ENCODE results near the gene IFNL1. TPM values are rescaled to one million over a fixed set of nuclear protein-coding genes. Genes with fewer than 3 reads are reported as not detected.

Gene IFNL1
- total RNA-seq, 4 donors from 2014 or later, result not detected

- Histone ChIP-seq H3K27ac (no peak overlapping the region), H3K36me3 (no peaks in the 10 kb centered on the region), H3K4me1 (no peaks in the 10 kb centered on the region), H3K9me3 (no peaks in the 10 kb centered on the region), H3K27me3 (peaks cover 13% of the 10 kb centered on the region), H3K4me3 (no peak overlapping the region)
- WGBS, 2 donors (ENCODE audit: low coverage in 1 of 2), result 66 to 100% methylated on average over 1 to 17 of the region's 17 CpGs
- DNase-seq, result peak; percentile 46
- in situ Hi-C loops (cut with MboI; ENCODE audit: low pct_ligation_motif_present in 1 of 4, low pct_unique_long_range_greater_than_20kb in 1 of 4, low sequenced_read_pairs in 3 of 4) (no loop called here), intact Hi-C loops (cut with DNase I; ENCODE audit: low total_unique reads) (no loop called here)
- TF ChIP-seq POLR2AphosphoS5 (IDR thresholded peaks at IDR 0.05) (no peak), EP300 (IDR thresholded peaks at IDR 0.05; ENCODE audit: low read depth) (no peak)
These were observed 1.9 kb downstream of the IFNL1 start for GRCh38 chr19:39297931-39298634.

GRCh38 chr19:39299404-39299803, 3.2 kb downstream of the IFNL1 start:
- intact Hi-C loops (cut with DNase I; ENCODE audit: low total_unique reads), result no loop called here
- in situ Hi-C loops (cut with MboI; ENCODE audit: low pct_ligation_motif_present in 1 of 4, low pct_unique_long_range_greater_than_20kb in 1 of 4, low sequenced_read_pairs in 3 of 4), result no loop called here

GRCh38 chr19:39299832-39300231, 3.6 kb downstream of the IFNL1 start:
- H3K9me3 ChIP-seq, result no peaks in the 10 kb centered on the region
- H3K27me3 ChIP-seq, result peaks cover 31% of the 10 kb centered on the region
- H3K27ac ChIP-seq, result no peak overlapping the region
- intact Hi-C loops (cut with DNase I; ENCODE audit: low total_unique reads) (no loop called here), in situ Hi-C loops (cut with MboI; ENCODE audit: low pct_ligation_motif_present in 1 of 4, low pct_unique_long_range_greater_than_20kb in 1 of 4, low sequenced_read_pairs in 3 of 4) (no loop called here)
- H3K4me3 ChIP-seq, result no peak overlapping the region
- WGBS, 2 donors (ENCODE audit: low coverage in 1 of 2), result 89% methylated on average over 6 to 10 of the region's 10 CpGs
- no peaks in the 10 kb centered on the region for H3K36me3 ChIP-seq
- H3K4me1 ChIP-seq, result no peaks in the 10 kb centered on the region
- TF ChIP-seq CTCF (IDR thresholded peaks at IDR 0.05), result no peak
- TF ChIP-seq POLR2A (IDR thresholded peaks at IDR 0.05), result no peak
- no peak for TF ChIP-seq EP300 (IDR thresholded peaks at IDR 0.05; ENCODE audit: low read depth)
- TF ChIP-seq POLR2AphosphoS5 (IDR thresholded peaks at IDR 0.05), result no peak
- no peak for DNase-seq

More at GRCh38 chr19:39299404-39299803, 3.2 kb downstream of the IFNL1 start:
- Histone ChIP-seq H3K27me3 (peaks cover 27% of the 10 kb centered on the region), H3K27ac (no peak overlapping the region), H3K36me3 (no peaks in the 10 kb centered on the region), H3K4me3 (no peak overlapping the region), H3K4me1 (no peaks in the 10 kb centered on the region), H3K9me3 (no peaks in the 10 kb centered on the region)
- DNase-seq, result no peak
- 70 to 90% methylated on average over 7 to 9 of the region's 9 CpGs for WGBS, 2 donors (ENCODE audit: low coverage in 1 of 2)
- TF ChIP-seq CTCF (IDR thresholded peaks at IDR 0.05), result no peak
- TF ChIP-seq POLR2AphosphoS5 (IDR thresholded peaks at IDR 0.05), result no peak
- no peak for TF ChIP-seq POLR2A (IDR thresholded peaks at IDR 0.05)
- no peak for TF ChIP-seq EP300 (IDR thresholded peaks at IDR 0.05; ENCODE audit: low read depth)

- TF ChIP-seq POLR2AphosphoS5 (IDR thresholded peaks at IDR 0.05) (no peak), POLR2A (IDR thresholded peaks at IDR 0.05) (no peak), EP300 (IDR thresholded peaks at IDR 0.05; ENCODE audit: low read depth) (no peak), CTCF (IDR thresholded peaks at IDR 0.05) (no peak)
- WGBS, 2 donors (ENCODE audit: low coverage in 1 of 2), result 56 to 87% methylated on average over 1 to 4 of the region's 4 CpGs
- in situ Hi-C loops (cut with MboI; ENCODE audit: low pct_ligation_motif_present in 1 of 4, low pct_unique_long_range_greater_than_20kb in 1 of 4, low sequenced_read_pairs in 3 of 4), result no loop called here
- no peaks in the 10 kb centered on the region for H3K9me3 ChIP-seq
- peaks cover 43% of the 10 kb centered on the region for H3K27me3 ChIP-seq
- no peaks in the 10 kb centered on the region for H3K36me3 ChIP-seq
- no peaks in the 10 kb centered on the region for H3K4me1 ChIP-seq
- no peak for DNase-seq
- no peak overlapping the region for H3K4me3 ChIP-seq
- no peak overlapping the region for H3K27ac ChIP-seq
- intact Hi-C loops (cut with DNase I; ENCODE audit: low total_unique reads), result no loop called here
These were observed 4.8 kb downstream of the IFNL1 start for GRCh38 chr19:39301021-39301420.

- peaks cover 48% of the 10 kb centered on the region for H3K27me3 ChIP-seq
- no peak for TF ChIP-seq EP300 (IDR thresholded peaks at IDR 0.05; ENCODE audit: low read depth)
- no peak for TF ChIP-seq CTCF (IDR thresholded peaks at IDR 0.05)
- TF ChIP-seq POLR2A (IDR thresholded peaks at IDR 0.05), result no peak
- no peak for TF ChIP-seq POLR2AphosphoS5 (IDR thresholded peaks at IDR 0.05)
- H3K4me1 ChIP-seq, result no peaks in the 10 kb centered on the region
- no peaks in the 10 kb centered on the region for H3K36me3 ChIP-seq
- in situ Hi-C loops (cut with MboI; ENCODE audit: low pct_ligation_motif_present in 1 of 4, low pct_unique_long_range_greater_than_20kb in 1 of 4, low sequenced_read_pairs in 3 of 4), result no loop called here
- intact Hi-C loops (cut with DNase I; ENCODE audit: low total_unique reads), result no loop called here
- H3K27ac ChIP-seq, result no peak overlapping the region
- WGBS, 2 donors (ENCODE audit: low coverage in 1 of 2), result 65 to 80% methylated on average over 3 of the region's 3 CpGs
- no peak overlapping the region for H3K4me3 ChIP-seq
- no peaks in the 10 kb centered on the region for H3K9me3 ChIP-seq
- no peak for DNase-seq
These were observed 5.4 kb downstream of the IFNL1 start for GRCh38 chr19:39301562-39301961.

Measured in transverse colon (tissue), 4 donors.